Measurements from ENCODE around the gene CLCF1.
"Not testable (repeated sequence)": the region's sequence is repeated elsewhere in the genome, so short reads cannot be mapped to it uniquely, and the experiment has no call there.

Gene CLCF1

DNA sequence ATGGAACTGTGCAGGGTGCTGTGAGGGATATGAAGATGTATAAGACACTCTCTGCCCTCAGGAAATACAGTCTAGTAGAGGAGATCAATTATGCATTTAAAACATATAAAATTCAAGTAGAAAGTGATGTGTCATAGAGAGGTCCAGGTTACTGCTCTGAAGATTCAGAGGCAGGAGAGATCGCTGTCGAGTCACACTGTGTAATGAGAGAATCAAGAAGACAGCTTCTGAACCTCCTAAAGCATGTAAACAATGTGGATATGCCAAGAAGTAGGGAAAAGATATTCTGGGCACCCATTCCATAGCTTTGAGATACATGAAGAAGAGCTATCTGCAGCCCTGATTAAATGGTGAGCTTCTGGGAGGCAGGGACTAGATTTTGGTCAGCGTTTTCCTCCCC is 53.4 kb downstream of the CLCF1 start:
- DNase-seq: no peak

DNA sequence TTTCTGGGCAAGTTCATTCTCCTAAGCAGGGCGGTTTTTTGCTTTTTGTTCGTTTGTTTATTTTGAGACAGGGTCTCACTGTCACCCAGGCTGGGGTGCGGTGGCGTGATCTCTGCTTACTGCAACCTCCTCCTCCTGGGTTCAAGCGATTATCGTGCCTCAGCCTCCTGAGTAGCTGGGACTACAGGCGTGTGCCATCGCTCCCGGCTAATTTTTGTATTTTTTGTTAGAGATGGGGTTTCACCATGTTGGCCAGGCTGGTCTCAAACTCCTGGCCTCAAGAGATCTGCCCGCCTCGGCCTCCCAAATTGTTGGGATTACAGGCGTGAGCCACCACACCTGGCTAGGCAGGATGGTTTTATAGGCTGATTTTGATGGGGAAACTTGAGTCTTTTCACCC is 54.5 kb downstream of the CLCF1 start:
- DNase-seq: not testable (repeated sequence)

- no peak for DNase-seq
These were observed 55.4 kb downstream of the CLCF1 start for GRCh38 chr11:67317888-67318555.

GRCh38 chr11:67317205-67317887 is 56.1 kb downstream of the CLCF1 start:
- DNase-seq: peak; percentile 96 to 99

DNA sequence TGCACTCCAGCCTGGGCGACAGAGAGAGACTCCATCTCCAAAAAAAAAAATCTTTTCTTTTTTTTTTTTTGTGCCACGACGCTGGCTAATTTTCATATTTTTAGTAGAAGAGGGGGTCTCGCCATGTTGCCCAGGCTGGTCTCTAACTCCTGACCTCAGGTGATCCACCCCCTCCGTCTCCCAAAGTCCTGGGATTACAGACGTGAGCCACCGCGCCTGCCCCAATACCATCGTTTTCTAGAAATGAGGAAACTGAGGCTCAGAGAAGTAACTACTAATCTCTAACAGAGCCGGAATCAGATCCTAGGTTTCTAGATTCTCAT is 56.6 kb downstream of the CLCF1 start:
- DNase-seq: no peak

DNA sequence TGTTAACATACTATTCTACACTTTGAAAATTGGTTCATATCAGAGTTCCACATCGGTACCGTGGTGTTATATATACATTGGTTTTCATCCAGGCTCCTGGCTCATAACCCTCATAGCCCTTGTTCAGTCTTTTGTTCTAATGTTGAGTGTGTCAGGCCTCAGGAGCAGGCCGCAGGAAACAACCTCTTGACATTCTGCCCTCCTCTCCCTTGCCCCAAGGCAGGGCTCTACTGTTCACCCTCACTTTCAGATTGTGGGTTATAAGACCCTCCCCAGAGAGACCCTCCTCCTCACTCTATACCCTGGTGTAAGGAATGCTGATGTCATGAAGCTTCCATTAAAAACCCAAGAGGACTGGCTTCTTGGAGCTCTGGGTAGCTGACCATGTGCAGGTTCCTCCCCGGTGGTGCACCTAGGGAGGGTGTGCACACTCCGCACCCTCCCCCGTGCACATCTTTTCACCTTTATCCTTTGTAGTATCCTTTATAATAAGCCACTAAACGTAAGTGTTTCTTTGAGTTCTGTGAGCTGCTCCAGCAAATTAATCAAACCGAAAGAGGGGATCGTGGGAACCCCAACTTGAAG is 58.0 kb downstream of the CLCF1 start:
- DNase-seq: no peak

GRCh38 chr11:67314218-67314617 is 59.2 kb downstream of the CLCF1 start:
- DNase-seq: no peak

All from NCI-H1930 (cell line).